NCI-H2107 treated with DMSO at 0.1 percent for 48 hours (cell line): ENCODE results near the gene PYHIN1.

Source experiments
- DNase-seq: peaks from one replicate; lab custom pipeline; 2025; ENCODE audit not compliant: unreplicated experiment; lab: John Stamatoyannopoulos, UW

The PYHIN1 gene

DNA sequence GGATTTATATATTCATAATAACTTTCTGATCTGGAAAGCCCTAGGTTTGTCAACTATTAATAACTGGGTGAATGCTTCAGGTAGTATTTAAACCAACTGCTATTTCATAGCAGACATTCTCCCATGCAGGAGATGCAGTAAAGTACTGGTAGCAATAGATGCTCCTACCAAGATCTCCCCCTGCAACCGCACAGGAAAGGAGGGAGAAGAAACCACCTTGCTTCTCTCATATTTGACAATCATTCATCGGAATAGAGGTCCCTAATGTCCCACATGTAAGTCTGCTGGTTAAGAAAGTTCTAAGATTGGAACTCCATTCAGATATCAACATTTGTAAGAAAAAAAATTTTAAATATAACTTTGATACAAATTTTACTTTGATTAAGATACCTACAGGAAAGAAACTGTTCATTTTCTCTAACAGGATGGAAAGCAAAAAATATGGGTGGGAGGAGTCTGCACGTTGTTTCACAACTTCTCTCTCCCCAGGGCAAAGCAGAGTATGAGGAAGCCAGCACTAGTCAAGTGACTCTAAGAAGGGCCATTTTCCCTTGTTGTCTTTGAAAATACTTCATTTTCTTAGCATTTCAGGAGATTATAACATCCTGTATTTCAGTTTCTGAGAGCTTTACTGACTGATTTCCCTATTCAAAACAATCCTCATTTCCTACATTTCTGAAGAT lies at the start of gene PYHIN1:
PYHIN1 (plus strand) TSS at position 498 of the 683 bp plus-strand sequence. CDS start 5,359 bp downstream, outside the sequence.
- DNase-seq, result no peak

DNA sequence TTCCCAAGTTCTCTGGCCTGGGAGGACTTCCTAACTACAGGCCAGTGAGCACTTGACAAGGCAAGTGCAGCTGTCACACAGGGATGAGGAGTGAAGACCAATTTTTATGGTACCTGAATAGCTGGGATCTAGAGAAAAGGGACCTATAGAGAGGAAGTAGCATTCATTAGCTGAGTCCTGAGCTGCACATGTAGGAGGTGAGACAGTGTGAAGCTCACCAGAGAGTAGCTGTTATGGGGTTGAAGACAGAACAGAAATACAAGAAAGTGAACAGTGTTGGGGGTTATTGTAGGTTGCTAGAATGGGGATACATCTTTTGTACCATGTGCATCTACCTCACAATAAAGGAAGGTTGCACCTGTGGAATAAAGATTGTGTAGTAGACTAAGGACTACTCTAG lies 37.7 kb upstream of the PYHIN1 start:
- DNase-seq, result no peak

DNA sequence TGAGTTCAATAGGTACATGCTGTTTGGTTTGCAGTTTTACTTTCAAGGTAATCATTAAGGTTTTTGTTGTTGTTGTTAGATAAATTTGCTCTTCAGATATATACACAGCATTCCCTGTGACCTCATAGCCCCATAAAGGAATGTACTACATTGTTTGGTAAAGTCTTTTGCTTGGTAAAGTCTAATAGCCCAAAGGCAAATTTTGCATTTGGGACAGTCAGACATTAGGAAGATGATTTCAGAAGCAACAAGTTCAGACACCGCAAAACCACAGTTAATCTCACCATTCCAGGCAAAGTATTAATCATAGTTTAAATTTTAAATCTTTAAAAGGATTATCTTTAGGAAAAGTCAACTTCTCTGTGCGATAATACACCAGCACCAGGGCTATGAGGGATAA lies 32.6 kb upstream of the PYHIN1 start:
- DNase-seq, result no peak

DNA sequence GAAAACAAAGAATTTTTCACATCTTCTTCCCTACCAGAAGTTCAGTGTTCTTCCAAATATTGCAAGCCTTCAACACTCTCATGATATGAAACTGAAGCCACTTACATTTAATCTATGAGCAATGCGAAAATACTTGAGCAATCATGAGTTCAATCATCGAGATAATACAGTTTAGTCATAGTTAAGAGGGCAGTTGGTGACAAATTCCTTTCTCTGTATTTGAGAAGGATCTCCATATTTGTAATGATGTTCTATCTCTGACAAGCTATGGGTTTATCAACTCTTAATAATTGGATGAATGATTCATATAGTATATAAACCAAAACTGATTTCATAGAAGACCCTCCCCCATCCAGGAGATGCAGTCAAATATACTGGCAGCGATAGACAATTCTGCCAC lies 29.7 kb upstream of the PYHIN1 start:
- no peak for DNase-seq

DNA sequence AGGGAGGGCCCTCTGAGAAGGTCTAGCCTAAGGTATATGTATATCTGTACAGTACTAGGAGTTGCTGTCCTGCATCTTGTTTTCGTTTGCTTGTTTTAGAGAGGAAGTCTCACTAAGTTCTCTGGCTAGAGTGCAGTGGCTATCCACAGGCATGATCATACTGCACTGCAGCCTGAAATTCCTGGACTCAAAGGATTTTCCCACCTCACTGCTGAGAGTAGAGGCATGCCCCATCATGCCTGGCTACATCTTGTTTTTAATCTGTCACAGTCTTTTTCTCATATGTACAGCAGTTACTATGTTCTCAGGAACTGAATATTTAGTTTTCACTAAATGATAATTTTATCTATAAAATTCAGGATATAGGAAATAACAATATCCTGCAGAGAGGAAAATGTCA lies 15.3 kb upstream of the PYHIN1 start:
- DNase-seq, result no peak

DNA sequence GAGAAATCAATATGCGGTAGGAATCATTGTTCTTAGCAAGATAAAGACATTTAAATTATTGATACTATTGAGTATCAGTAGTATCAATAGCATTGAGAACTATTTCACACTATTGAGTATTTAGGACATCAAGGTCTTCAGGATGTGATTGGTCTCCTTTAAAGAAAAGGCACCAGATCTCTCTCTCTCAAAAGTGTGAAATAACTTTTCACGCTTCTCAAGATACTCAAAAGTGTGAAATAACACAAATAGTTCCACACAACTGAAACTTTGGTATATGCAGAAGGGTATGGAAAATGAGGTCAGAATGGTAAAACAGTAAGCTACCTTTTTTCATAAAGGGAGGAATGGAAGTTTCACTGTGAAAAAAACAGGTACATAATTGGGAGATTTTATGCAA lies 6.7 kb upstream of the PYHIN1 start:
- DNase-seq, result no peak

DNA sequence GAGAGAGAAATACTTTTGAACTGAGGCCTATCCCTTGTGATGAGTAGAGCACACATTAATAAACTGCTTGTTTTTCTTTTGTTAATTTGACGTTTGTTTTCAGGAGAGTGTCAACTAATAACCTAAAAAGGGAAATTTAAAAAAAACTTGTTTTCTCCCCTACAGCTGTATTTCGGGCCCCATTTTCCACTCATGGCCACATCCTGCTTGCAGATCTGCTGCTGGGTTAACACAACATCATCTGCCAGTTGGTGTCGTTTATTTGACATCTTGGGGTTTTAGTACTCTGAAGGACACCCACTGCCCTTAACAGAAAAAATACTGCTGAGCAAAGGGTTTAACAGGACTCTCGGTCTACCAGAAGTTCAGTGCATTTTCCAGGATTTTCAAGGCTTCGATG lies 848 bp upstream of the PYHIN1 start:
- DNase-seq, result no peak

DNA sequence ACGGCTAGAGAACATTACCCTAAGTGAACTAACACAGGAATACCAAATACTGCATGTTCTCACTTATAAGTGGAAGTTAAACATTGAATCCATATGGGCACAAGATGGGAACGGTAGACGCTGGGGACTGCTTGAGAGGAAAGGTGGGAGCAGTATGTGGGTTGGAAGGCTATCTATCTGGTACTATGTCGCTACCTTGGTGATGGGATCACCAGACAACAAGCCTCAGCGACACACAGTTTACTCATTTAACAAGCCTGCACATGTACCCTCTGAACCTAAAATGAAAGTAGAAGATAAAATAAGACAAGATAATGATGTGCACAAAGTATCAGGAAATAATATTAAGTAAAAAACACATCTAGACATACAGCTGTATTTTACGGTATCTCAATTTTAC lies 819 bp downstream of the PYHIN1 start:
- DNase-seq, result no peak

DNA sequence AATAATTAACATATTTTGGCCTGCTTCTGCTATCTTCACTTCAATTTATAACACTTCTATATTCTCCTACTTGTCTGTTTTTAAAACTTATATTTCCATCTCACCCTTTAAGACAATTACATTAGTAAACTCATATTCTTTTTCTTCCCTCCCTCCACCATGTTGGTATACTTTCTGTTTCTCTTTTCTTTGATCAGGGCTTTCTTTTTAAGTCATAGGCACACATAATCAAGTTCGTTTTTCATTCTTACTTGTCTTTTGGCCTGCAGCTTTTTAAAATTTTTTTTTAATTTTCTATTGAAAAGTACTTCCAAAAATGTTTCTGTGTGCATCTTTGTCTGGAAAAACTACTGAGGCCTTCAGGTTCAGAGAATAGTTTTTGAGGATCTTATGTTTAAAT lies 2.3 kb downstream of the PYHIN1 start:
- DNase-seq, result no peak

DNA sequence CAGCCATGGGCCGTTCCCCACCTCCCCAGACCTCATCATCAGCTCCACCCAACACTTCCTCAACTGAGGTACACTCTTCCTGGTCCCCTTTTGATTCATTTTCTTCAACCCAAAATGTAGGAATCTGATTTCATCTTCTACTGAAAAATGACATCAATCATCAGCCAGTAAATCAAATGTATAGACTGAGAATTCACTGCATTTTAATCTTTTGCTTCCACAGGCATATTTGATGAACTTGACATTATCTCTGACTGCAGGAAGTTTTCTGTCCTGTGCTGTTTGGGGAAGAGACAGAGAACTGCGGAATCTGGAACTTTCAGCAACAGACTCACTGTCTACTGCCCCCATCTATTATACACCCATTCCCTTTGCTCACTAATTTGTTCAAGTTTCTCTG lies 7.8 kb downstream of the PYHIN1 start:
- DNase-seq, result no peak

DNA sequence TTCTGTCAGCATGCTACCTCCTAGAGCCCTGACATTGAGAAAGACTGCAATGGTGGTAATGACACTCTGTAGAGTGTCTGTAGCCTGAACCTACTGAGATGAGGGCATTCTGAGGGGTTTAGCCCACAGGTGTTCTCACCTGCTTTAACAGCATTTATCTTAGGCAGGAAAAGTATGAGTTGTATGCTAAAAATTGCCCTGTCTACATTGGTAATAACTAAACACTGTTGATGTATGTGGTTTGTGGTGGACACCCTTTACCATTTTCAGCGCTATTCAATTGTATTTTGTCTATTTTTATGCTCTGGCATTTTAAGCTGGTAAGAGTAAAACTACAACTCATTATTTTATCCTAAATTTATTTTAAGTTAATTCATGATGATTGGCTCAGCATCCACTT lies 10.0 kb downstream of the PYHIN1 start:
- DNase-seq, result no peak

DNA sequence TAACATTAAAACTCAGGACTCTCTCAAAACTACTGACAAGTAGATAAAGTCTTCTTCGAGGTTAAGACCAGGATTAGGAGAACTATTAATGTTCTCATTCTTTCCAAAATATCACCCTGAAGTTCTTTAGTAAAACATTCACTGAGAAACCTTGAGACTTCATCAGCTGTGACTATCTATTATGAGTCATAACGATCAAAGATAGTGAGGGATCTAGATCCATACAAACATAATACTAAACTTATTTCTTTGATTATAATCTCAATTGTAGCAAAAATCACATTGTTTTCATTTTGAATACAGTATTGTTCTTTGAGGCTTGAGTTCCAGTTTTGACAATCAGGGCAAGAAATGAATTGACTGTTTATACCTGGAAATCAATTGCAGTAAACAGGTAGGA lies 11.1 kb downstream of the PYHIN1 start:
- no peak for DNase-seq

DNA sequence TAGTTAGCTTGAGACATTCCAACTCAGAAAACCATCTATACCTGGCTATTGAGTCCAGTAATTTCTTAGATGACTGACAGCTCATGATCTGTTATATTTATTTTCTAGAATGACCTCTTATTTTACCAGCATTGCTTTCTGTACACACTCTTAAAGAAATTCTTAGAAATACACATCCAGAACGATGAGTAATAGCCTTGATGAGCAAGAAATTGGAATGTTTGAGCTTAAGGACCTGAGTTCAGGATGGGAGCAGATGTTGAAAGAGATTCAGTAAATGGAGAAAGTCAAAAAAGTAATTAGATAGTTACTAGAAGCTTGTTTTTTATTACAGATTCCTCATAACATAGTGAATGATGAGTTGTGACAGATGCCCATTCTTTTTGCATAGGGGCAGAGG lies 11.7 kb downstream of the PYHIN1 start:
- DNase-seq, result no peak

DNA sequence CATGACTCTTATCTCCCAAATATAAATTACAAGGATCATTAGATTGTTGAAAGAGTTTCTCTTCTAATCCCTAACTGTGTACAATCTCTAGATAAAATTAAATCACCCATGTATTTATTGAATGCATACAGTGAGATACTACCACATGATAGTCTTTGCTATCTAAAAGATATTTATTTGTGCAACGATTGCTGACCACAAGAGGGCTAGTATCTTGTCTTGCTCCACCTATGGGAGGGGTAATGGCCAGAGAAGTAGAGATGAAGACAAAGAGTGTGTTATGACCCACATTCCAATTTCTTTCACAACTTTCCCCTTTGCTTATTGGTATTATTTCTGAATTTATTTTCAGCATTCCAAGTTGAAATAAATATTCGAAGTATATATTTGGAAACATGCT lies 13.7 kb downstream of the PYHIN1 start:
- DNase-seq, result no peak

DNA sequence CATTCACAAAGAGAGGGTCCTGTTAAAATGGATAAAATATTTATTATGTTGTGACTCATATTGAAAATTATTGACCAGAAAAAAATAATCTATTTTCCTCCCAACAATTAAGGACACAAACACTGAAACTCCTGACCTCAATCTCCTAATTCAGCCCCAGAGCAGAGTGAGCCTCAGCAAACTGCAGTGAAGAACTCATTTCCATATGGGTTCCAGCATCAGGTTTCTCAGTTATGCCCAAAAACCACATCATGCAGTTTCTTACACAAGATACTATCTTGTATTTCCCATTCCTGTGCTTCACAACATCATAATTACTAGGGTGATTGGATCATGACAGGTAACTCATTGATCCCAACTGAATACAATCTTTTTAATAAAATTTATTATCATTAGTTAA lies 15.4 kb downstream of the PYHIN1 start:
- DNase-seq, result no peak

DNA sequence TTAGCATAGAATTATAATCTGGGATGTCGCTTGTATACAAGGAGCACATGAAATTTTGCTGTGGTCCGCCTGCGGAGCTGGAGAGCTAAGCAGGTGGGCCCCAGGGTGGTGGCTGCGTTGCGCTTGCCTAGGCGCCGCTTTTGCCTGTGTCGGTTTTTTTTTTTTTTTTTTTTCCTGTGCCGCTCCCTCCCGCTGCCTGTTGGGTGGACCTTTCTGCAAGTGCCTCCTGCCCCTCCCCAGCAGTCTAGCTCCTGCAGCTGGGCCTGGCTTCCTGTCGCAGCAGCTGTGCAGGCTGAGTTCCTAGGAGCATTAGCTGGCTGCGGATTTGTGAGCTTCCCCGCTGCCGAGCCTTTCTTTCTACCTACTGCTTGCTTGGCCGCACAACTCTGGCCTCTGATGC lies 20.6 kb downstream of the PYHIN1 start:
- DNase-seq, result no peak

DNA sequence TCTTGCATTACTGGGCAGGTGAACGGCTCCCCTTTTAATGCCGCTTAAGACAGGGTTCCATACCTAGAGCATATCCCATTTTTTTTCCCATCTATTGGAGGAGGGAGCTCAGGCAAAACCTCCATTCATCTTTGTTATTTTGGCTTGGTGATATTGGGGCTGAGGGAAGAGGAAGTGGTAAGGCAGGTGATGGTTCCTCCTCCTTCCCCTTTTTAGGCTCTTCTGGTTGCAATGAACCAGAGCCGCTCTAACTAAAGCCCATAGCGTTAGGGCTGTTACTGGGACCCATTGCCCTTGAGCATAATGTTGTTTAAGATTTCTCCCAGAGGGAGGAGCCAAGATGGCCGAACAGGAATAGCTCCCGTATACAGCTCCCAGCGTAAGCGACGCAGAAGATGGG lies 21.1 kb downstream of the PYHIN1 start:
- DNase-seq, result no peak

DNA sequence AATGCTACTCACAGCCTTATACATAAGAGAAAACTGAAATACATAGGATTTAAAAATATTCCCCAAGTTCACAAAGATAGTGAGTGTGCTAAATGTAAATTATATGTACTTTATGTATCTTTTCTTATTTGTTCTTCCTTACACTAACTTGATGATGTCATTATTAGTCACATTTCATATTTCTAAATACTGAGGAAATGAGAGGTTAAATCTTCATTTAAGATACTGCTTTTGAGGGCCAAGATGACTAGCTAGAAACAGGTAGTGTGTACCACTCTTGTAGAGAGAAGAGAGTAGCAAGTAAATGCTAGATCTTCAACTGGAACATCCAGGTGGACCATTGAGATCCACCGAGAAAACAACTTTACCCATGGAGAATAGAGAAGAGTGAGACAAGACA lies 29.8 kb downstream of the PYHIN1 start:
- DNase-seq, result no peak

DNA sequence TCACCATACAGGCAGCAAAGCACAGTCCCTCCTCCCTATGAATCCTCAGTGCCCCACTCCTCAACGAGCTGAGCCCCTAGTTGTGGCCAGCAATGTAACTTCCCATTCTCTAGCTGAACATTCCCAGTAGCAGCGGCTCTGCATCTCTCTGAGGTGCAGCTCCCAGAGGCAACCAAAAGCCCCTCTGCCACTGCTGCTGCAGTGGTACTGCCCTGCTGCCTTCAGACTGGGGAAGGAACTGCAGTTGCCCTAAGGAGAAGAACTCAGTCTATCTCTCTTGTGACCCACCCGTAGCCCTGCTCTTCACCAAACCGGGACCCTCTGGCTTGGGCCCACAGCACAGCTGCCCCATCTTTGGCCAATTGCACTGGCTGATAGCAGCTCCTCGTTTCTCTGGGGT lies 31.6 kb downstream of the PYHIN1 start:
- DNase-seq, result no peak

DNA sequence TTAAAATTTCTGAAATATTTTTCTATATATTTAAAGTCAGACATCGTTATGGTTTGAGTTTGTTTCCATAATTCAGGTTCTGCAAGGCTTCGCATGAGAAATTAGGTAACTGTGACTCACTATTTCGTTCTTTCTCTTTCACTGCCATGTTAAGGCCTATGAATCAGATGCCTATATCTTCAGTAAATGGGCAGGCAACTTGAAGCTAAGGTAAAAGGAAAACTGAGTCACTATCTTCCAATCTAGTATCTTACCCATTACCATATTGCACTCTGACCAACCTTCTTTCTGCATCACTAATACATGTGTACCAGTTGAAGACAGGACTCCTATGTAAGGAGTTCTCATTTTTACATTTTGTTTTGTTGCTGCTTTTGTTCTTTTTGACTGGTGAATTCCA lies 37.8 kb downstream of the PYHIN1 start:
- DNase-seq, result no peak

DNA sequence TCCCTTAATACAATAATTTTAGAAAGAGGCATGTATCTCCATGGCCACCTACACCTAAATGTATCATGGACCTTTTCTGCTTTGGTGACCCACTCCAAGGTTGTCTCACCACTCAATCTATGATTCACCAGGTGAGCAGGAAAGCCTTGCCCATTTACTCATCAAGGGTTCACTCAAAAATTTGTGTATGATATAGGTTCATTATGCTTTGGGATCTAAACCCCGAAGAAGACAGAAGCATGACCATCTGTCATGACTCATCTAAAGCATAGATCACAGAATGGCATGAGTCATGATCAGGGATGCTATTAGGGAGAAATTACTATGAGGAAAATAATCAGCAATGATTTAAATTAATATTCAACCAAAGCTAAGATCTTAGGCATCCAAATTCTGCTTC lies 38.5 kb downstream of the PYHIN1 start:
- DNase-seq, result no peak

DNA sequence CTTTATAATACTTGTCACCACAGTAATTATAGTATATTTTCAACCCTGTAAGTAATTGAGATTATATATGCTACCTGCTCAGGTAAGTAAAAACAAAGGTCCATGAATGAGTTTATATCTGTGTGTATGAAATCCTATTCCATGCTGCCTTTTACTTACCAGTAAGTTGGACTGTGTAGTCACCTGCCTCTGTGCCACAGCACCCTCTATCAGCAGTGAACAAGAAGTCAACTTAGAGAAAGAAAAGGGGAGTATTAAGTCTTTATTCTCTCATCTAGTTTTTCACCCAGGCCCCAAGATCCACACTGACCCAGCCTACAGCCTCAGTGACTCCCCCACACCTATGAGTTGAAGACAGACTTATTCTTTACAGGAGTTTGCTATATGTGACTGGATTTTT lies 41.5 kb downstream of the PYHIN1 start:
- no peak for DNase-seq

DNA sequence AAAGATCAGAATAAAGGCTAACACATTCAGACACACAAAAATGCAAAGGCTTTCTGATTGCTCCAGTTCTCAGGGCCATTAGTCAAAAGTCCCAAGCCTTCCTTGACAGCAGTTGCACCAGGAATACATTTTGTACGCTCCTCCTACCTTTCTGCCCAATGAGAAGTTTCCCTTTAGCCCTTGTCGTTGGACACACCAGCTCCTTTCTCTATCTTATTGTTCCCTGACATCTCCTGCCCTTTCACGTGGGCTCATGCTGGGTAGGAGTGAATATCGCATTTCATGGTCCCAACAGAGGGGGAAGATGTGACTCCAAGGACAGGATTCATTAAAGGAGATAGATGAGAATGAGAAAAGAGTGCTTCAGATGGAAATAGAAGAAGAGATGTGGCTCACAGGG lies 44.9 kb downstream of the PYHIN1 start:
- DNase-seq, result no peak

DNA sequence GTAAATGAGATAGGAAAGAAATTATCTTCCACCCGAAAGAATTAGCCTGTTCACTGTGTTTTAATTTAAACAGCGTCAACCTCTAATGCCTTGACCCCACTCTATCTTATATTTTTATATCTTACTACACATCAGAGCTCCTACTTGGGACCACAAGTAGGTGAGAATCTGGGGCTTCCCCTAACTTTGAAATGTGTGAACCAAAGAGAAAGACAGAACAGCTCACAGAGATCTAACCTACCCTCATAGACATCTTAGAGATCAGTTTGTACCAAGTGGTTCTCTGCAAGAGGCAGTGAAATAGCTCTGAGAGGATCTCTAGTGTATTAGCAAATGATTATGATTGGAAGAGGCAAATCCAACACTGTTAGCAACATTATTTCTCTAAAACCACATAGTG lies 47.4 kb downstream of the PYHIN1 start:
- DNase-seq, result no peak
